ENCODE results near the gene CNTN5.

Gene CNTN5

GRCh38 chr11:100004541-100004940 is 983.8 kb downstream of the CNTN5 start:
- Histone ChIP-seq H3K4me1 (no peaks in the 10 kb centered on the region), H3K27ac (no peak overlapping the region), H3K36me3 (no peaks in the 10 kb centered on the region), H3K9me3 (replicated peaks in 1 of 11) (peaks cover 8 to 10% (median 9%) of the 10 kb centered on the region in 11 experiments; a peak in 18 of 22 replicates), H3K9ac (no peak overlapping the region), H3K27me3 (no peaks in the 10 kb centered on the region), H3K4me2 (no peak overlapping the region), H4K20me1 (no peaks in the 10 kb centered on the region), H3K4me3 (no peak overlapping the region)
- no peak for TF ChIP-seq Cebpa-rat (IDR thresholded peaks at IDR 0.05)

- Histone ChIP-seq H4K20me1 (no peaks in the 10 kb centered on the region), H3K4me1 (peaks cover 0 to 17% (median 9%) of the 10 kb centered on the region in 10 experiments; a peak in 10 of 20 replicates), H3K27me3 (no peaks in the 10 kb centered on the region), H3K4me3 (no peak overlapping the region), H3K4me2 (no peak overlapping the region), H3K9me3 (replicated peaks in 1 of 11) (no peaks in the 10 kb centered on the region), H3K27ac (no peak overlapping the region), H3K36me3 (no peaks in the 10 kb centered on the region), H3K9ac (no peak overlapping the region)
- no peak for TF ChIP-seq Cebpa-rat (IDR thresholded peaks at IDR 0.05)
These were observed 987.7 kb downstream of the CNTN5 start for GRCh38 chr11:100008417-100008816.

- Histone ChIP-seq H3K27ac (no peak overlapping the region), H3K27me3 (no peaks in the 10 kb centered on the region), H3K9me3 (replicated peaks in 1 of 11) (no peaks in the 10 kb centered on the region), H4K20me1 (no peaks in the 10 kb centered on the region), H3K4me1 (peaks cover 0 to 17% (median 9%) of the 10 kb centered on the region in 10 experiments; a peak in 10 of 20 replicates), H3K9ac (no peak overlapping the region), H3K4me2 (no peak overlapping the region), H3K36me3 (no peaks in the 10 kb centered on the region), H3K4me3 (no peak overlapping the region)
- TF ChIP-seq Cebpa-rat (IDR thresholded peaks at IDR 0.05): no peak
These were observed 989.0 kb downstream of the CNTN5 start for GRCh38 chr11:100009728-100010127.

GRCh38 chr11:100010393-100010792 is 989.6 kb downstream of the CNTN5 start:
- TF ChIP-seq Cebpa-rat (IDR thresholded peaks at IDR 0.05): no peak

GRCh38 chr11:100011697-100012096 is 990.9 kb downstream of the CNTN5 start:
- no peak for TF ChIP-seq Cebpa-rat (IDR thresholded peaks at IDR 0.05)

More at GRCh38 chr11:100010393-100010792, 989.6 kb downstream of the CNTN5 start:
- H3K4me2 ChIP-seq: peak overlapping the region in 4 of 11 experiments; percentile 2 to 28 (median 16); a peak in 6 of 22 replicates
- H3K9ac ChIP-seq: no peak overlapping the region
- H3K4me3 ChIP-seq: no peak overlapping the region
- H3K4me1 ChIP-seq: peaks cover 0 to 17% (median 9%) of the 10 kb centered on the region in 10 experiments; a peak in 10 of 20 replicates
- no peaks in the 10 kb centered on the region for H4K20me1 ChIP-seq
- no peaks in the 10 kb centered on the region for H3K9me3 ChIP-seq (replicated peaks in 1 of 11)
- no peak overlapping the region for H3K27ac ChIP-seq
- no peaks in the 10 kb centered on the region for H3K27me3 ChIP-seq
- no peaks in the 10 kb centered on the region for H3K36me3 ChIP-seq

GRCh38 chr11:100013011-100013410 is 992.3 kb downstream of the CNTN5 start:
- no peak overlapping the region for H3K9ac ChIP-seq
- no peaks in the 10 kb centered on the region for H3K9me3 ChIP-seq (replicated peaks in 1 of 11)
- H3K27ac ChIP-seq: no peak overlapping the region
- H3K27me3 ChIP-seq: no peaks in the 10 kb centered on the region
- peaks cover 0 to 17% (median 9%) of the 10 kb centered on the region in 10 experiments; a peak in 10 of 20 replicates for H3K4me1 ChIP-seq
- no peak overlapping the region for H3K4me3 ChIP-seq
- no peaks in the 10 kb centered on the region for H4K20me1 ChIP-seq
- H3K36me3 ChIP-seq: no peaks in the 10 kb centered on the region
- no peak overlapping the region for H3K4me2 ChIP-seq
- no peak for TF ChIP-seq Cebpa-rat (IDR thresholded peaks at IDR 0.05)

More at GRCh38 chr11:100011697-100012096, 990.9 kb downstream of the CNTN5 start:
- Histone ChIP-seq H3K4me3 (no peak overlapping the region), H3K27me3 (no peaks in the 10 kb centered on the region), H3K27ac (no peak overlapping the region), H3K4me1 (peaks cover 0 to 17% (median 9%) of the 10 kb centered on the region in 10 experiments; a peak in 10 of 20 replicates), H3K4me2 (peak overlapping the region in 6 of 11 experiments; percentile 13 to 35 (median 24); a peak in 7 of 22 replicates), H3K36me3 (no peaks in the 10 kb centered on the region), H3K9me3 (replicated peaks in 1 of 11) (no peaks in the 10 kb centered on the region), H3K9ac (no peak overlapping the region), H4K20me1 (no peaks in the 10 kb centered on the region)

- Histone ChIP-seq H3K27me3 (no peaks in the 10 kb centered on the region), H4K20me1 (no peaks in the 10 kb centered on the region), H3K4me2 (no peak overlapping the region), H3K4me1 (no peaks in the 10 kb centered on the region), H3K27ac (no peak overlapping the region), H3K4me3 (no peak overlapping the region), H3K36me3 (no peaks in the 10 kb centered on the region), H3K9me3 (replicated peaks in 1 of 11) (peaks cover 0 to 12% (median 6%) of the 10 kb centered on the region in 11 experiments; a peak in 5 of 22 replicates), H3K9ac (no peak overlapping the region)
- no peak for TF ChIP-seq Cebpa-rat (IDR thresholded peaks at IDR 0.05)
These were observed 1011.2 kb downstream of the CNTN5 start for GRCh38 chr11:100031973-100032372.

- H3K4me1 ChIP-seq: no peaks in the 10 kb centered on the region
- no peak overlapping the region for H3K9ac ChIP-seq
- no peaks in the 10 kb centered on the region for H3K9me3 ChIP-seq (replicated peaks in 1 of 11)
These were observed 1040.3 kb downstream of the CNTN5 start for GRCh38 chr11:100061006-100061405.

GRCh38 chr11:100066399-100066798 is 1045.7 kb downstream of the CNTN5 start:
- Histone ChIP-seq H3K4me2 (no peak overlapping the region), H3K27me3 (no peaks in the 10 kb centered on the region), H3K9me3 (replicated peaks in 1 of 11) (no peaks in the 10 kb centered on the region), H3K4me3 (no peak overlapping the region), H3K27ac (no peak overlapping the region), H3K9ac (no peak overlapping the region), H3K36me3 (no peaks in the 10 kb centered on the region), H4K20me1 (no peaks in the 10 kb centered on the region), H3K4me1 (no peaks in the 10 kb centered on the region)
- TF ChIP-seq Cebpa-rat (IDR thresholded peaks at IDR 0.05): no peak

More at GRCh38 chr11:100061006-100061405, 1040.3 kb downstream of the CNTN5 start:
- no peaks in the 10 kb centered on the region for H3K27me3 ChIP-seq
- H3K36me3 ChIP-seq: no peaks in the 10 kb centered on the region
- H3K4me2 ChIP-seq: no peak overlapping the region
- TF ChIP-seq Cebpa-rat (IDR thresholded peaks at IDR 0.05): no peak
- no peak overlapping the region for H3K4me3 ChIP-seq
- H4K20me1 ChIP-seq: no peaks in the 10 kb centered on the region
- H3K27ac ChIP-seq: no peak overlapping the region

GRCh38 chr11:100068116-100068515 is 1047.4 kb downstream of the CNTN5 start:
- H3K36me3 ChIP-seq: no peaks in the 10 kb centered on the region
- no peak overlapping the region for H3K4me2 ChIP-seq
- H3K9ac ChIP-seq: no peak overlapping the region
- no peaks in the 10 kb centered on the region for H3K4me1 ChIP-seq
- no peaks in the 10 kb centered on the region for H4K20me1 ChIP-seq
- TF ChIP-seq Cebpa-rat (IDR thresholded peaks at IDR 0.05): no peak
- H3K9me3 ChIP-seq (replicated peaks in 1 of 11): no peaks in the 10 kb centered on the region
- no peak overlapping the region for H3K4me3 ChIP-seq
- no peak overlapping the region for H3K27ac ChIP-seq
- H3K27me3 ChIP-seq: no peaks in the 10 kb centered on the region
